A549 (cell line): Measurements from ENCODE around the gene KCNK7. TPM values are rescaled to one million over a fixed set of nuclear protein-coding genes. Genes with fewer than 3 reads are reported as not detected.

ENCODE experiments used
- ATAC-seq, 2 experiments: fragments of 200-7000 bp in 1 of 2; fragments of >200 bp in 1 of 2; cut with Nextera tagmentation in 1 of 2; cut with Tn5 transposase in 1 of 2; 3 replicates each; pipeline versions ENCODE4 v1.8.0 to v1.9.1; 2018 to 2020; ENCODE audit warnings: mild to moderate bottlenecking in 1 of 2, moderate library complexity in 1 of 2
- CTCF ChIA-PET: fragments of 300-600 bp; sonication (Branson Sonifier 250); formaldehyde crosslinking; extraction: SDS; loops from one replicate; lab custom pipeline; 2021; ENCODE audit warnings: antibody characterized with exemption, inconsistent platforms; lab: Yijun Ruan, JAX
- POLR2A ChIA-PET: fragments of 350-600 bp; formaldehyde crosslinking; extraction: SDS; loops from one replicate; lab custom pipeline; 2021; ENCODE audit warnings: antibody characterized with exemption, inconsistent platforms; lab: Yijun Ruan, JAX
- DNase-seq, 2 experiments: peaks; one replicate each; pipeline versions ENCODE4 v3.0.0 to v3.0.0-alpha.2; 2011 to 2016; ENCODE audit warnings: low read depth in 1 of 2, low spot score in 1 of 2
- FAIRE-seq: peaks from 2 replicates; lab custom pipeline; 2011; peaks lifted over from hg19 to GRCh38; lab: Jason Lieb, UNC
- H3K27ac ChIP-seq, 2 experiments: fragments of >200 bp; sonication (Bioruptor Twin); formaldehyde crosslinking; 3 replicates each; pipeline ENCODE4 v1.5.1; 2016 to 2017
- H3K4me1 ChIP-seq: fragments of >200 bp; sonication (Bioruptor Twin); formaldehyde crosslinking; 3 replicates; pipeline ENCODE4 v1.6.1; 2016
- H3K4me2 ChIP-seq: fragments of >200 bp; sonication (Bioruptor Twin); formaldehyde crosslinking; 3 replicates; pipeline ENCODE4 v1.6.1; 2016
- H3K4me3 ChIP-seq: fragments of >200 bp; sonication (Bioruptor Twin); formaldehyde crosslinking; 3 replicates; pipeline ENCODE4 v1.5.1; 2016
- H3K9me3 ChIP-seq: fragments of >200 bp; sonication (Bioruptor Twin); formaldehyde crosslinking; 3 replicates; pipeline ENCODE4 v1.6.1; 2016
- CHD2 ChIP-seq: fragments of 150-350 bp; IDR thresholded peaks from 2 replicates; pipeline ENCODE4 v1.6.1; 2014; ENCODE audit warnings: low read length; ENCODE audit not compliant: partially characterized antibody
- CHD4 ChIP-seq: fragments of 200-600 bp; sonication (generic); IDR thresholded peaks from 2 replicates; pipeline ENCODE4 v1.6.1; 2016; ENCODE audit warnings: antibody characterized with exemption, mild to moderate bottlenecking, borderline replicate concordance
- EHMT2 ChIP-seq: fragments of 200-600 bp; sonication (generic); IDR thresholded peaks from 2 replicates; pipeline ENCODE4 v1.6.1; 2016; ENCODE audit warnings: antibody characterized with exemption, low read depth, mild to moderate bottlenecking, moderate library complexity
- FOSL2 ChIP-seq, 2 experiments: fragments of 450-650 bp in 1 of 2; fragments of >200 bp in 1 of 2; sonication (Bioruptor Twin) in 1 of 2; formaldehyde crosslinking; IDR thresholded peaks; 2 replicates each; pipeline versions ENCODE4 v1.5.0 to v1.6.1; 2016 to 2020; ENCODE audit warnings: mild to moderate bottlenecking in 1 of 2, moderate library complexity in 1 of 2
- FOXS1 ChIP-seq: fragments of 250-450 bp; sonication (Bioruptor Pico); IDR thresholded peaks from 2 replicates; pipeline ENCODE4 v1.5.0; 2020; ENCODE audit warnings: mild to moderate bottlenecking, moderate library complexity
- GATA3 ChIP-seq: IDR thresholded peaks from 2 replicates; pipeline ENCODE4 v1.6.1; 2012; ENCODE audit warnings: borderline replicate concordance
- HDAC2 ChIP-seq: fragments of 200-600 bp; sonication (generic); IDR thresholded peaks from 2 replicates; pipeline ENCODE4 v1.6.1; 2016
- MAFK ChIP-seq: fragments of 450-650 bp; IDR thresholded peaks from 2 replicates; pipeline ENCODE4 v1.6.1; 2014; ENCODE audit not compliant: partially characterized antibody
- NR3C1 ChIP-seq: fragments of >200 bp; sonication (Bioruptor Twin); formaldehyde crosslinking; IDR thresholded peaks from 3 replicates; pipeline ENCODE4 v1.6.1; 2017
- PHF8 ChIP-seq: fragments of 200-600 bp; sonication (generic); IDR thresholded peaks from 2 replicates; pipeline ENCODE4 v1.6.1; 2016; ENCODE audit warnings: low read depth, mild to moderate bottlenecking, antibody characterized with exemption, moderate library complexity, borderline replicate concordance
- RCOR1 ChIP-seq: fragments of 150-350 bp; IDR thresholded peaks from 2 replicates; pipeline ENCODE4 v1.6.1; 2014; ENCODE audit warnings: antibody characterized with exemption, low read length, low read depth
- RNF2 ChIP-seq: fragments of 200-600 bp; sonication (generic); IDR thresholded peaks from 2 replicates; pipeline ENCODE4 v1.6.1; 2016; ENCODE audit warnings: low read depth, mild to moderate bottlenecking, antibody characterized with exemption, moderate library complexity, borderline replicate concordance
- TP53 ChIP-seq: fragments of 250-450 bp; sonication (Bioruptor Pico); IDR thresholded peaks from 2 replicates; pipeline ENCODE4 v1.5.0; 2021; ENCODE audit warnings: mild to moderate bottlenecking, moderate library complexity
- ZNF302 ChIP-seq: fragments of 250-450 bp; sonication (Bioruptor Pico); IDR thresholded peaks from 2 replicates; pipeline ENCODE4 v1.9.0; 2021; ENCODE audit warnings: inconsistent platforms, mild to moderate bottlenecking, moderate library complexity
- WGBS: methylation state at CpG from one replicate; pipeline ENCODE4 v1.1.6; 2017; ENCODE audit errors: missing lambda C conversion rate; 5-methylcytosine and 5-hydroxymethylcytosine counted together
- polyA plus RNA-seq, 4 experiments: library from polyadenylated mRNA; depleted of rRNA in 3 of 4; stranded (reverse); fragments of >200 nt; fragmentation: RNase III in 1 of 4; extraction: RNeasy Plus Mini Kit Qiagen cat#74134 plus additional on column Dnase treatment in 1 of 4; gene quantifications; 2 replicates in 3 of 4; 3 replicates in 1 of 4; pipeline ENCODE4 v1.2.3, GENCODE V29; 2011 to 2017
- TF ChIP-seq, protein P1 (sequence below): fragments of 200-600 bp; sonication (generic); IDR thresholded peaks from 2 replicates; pipeline ENCODE4 v1.6.1; 2016; ENCODE audit warnings: antibody characterized with exemption, mild to moderate bottlenecking, moderate library complexity
- TF ChIP-seq, protein P2 (sequence below): fragments of 250-450 bp; sonication (Bioruptor Pico); IDR thresholded peaks from 2 replicates; pipeline ENCODE4 v1.5.0; 2020; ENCODE audit warnings: low read depth, mild to moderate bottlenecking, moderate library complexity
- TF ChIP-seq, protein P3 (sequence below): fragments of 450-650 bp; IDR thresholded peaks from 2 replicates; pipeline ENCODE4 v1.6.1; 2014; ENCODE audit warnings: antibody characterized with exemption
- TF ChIP-seq, protein P4 (sequence below): fragments of >200 bp; sonication (Bioruptor Twin); formaldehyde crosslinking; IDR thresholded peaks from 2 replicates; pipeline ENCODE4 v1.6.1; 2016
- TF ChIP-seq, protein P5 (sequence below): IDR thresholded peaks from 2 replicates; pipeline ENCODE4 v1.6.1; 2012
- TF ChIP-seq, protein P6 (sequence below): fragments of >200 bp; sonication (Bioruptor Twin); formaldehyde crosslinking; IDR thresholded peaks from 3 replicates; pipeline ENCODE4 v1.6.1; 2016

Gene KCNK7
- polyA plus RNA-seq, 2 of the 4 experiments (the other 2 are of a cell fraction): 0.13 to 0.50 TPM

DNA sequence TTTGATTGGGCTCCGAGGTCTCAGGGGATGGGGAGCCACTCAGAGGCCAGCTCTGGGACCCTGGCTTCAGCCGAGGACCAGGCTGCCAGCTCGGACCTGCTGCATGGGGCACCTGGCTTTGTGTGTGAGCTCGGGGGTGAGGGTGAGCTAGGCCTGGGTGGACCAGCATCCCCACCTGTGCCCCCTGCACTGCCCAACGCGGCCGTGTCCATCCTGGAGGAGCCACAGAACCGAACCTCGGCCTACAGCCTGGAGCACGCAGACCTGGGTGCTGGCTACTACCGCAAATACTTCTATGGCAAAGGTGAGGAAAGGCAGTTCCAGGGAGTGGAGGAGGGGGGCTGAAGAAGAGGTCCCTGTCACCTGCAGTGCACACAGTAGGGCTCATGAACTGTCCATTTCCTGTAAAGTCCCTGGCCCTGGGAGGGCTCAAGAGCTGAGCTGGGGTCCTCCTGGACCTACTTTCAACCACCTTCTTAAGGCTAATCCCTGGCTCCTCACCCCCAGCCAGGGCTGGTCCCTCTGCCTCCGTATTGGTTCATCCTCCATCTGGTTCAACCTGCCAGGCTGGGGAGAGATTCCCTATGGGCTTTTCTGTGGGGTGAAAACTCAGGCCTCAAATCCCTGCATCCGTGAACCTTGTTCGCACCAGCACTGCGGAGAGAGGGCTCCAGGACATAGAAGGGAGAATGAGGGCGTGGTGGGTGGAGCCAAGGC, 45.9 kb upstream of the KCNK7 start (continued):
- TF ChIP-seq, protein P1, sequence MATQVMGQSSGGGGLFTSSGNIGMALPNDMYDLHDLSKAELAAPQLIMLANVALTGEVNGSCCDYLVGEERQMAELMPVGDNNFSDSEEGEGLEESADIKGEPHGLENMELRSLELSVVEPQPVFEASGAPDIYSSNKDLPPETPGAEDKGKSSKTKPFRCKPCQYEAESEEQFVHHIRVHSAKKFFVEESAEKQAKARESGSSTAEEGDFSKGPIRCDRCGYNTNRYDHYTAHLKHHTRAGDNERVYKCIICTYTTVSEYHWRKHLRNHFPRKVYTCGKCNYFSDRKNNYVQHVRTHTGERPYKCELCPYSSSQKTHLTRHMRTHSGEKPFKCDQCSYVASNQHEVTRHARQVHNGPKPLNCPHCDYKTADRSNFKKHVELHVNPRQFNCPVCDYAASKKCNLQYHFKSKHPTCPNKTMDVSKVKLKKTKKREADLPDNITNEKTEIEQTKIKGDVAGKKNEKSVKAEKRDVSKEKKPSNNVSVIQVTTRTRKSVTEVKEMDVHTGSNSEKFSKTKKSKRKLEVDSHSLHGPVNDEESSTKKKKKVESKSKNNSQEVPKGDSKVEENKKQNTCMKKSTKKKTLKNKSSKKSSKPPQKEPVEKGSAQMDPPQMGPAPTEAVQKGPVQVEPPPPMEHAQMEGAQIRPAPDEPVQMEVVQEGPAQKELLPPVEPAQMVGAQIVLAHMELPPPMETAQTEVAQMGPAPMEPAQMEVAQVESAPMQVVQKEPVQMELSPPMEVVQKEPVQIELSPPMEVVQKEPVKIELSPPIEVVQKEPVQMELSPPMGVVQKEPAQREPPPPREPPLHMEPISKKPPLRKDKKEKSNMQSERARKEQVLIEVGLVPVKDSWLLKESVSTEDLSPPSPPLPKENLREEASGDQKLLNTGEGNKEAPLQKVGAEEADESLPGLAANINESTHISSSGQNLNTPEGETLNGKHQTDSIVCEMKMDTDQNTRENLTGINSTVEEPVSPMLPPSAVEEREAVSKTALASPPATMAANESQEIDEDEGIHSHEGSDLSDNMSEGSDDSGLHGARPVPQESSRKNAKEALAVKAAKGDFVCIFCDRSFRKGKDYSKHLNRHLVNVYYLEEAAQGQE: no peak
- TF ChIP-seq TP53: no peak
- TF ChIP-seq GATA3: no peak
- TF ChIP-seq HDAC2: no peak
- no peak for TF ChIP-seq RNF2
- TF ChIP-seq, protein P2, sequence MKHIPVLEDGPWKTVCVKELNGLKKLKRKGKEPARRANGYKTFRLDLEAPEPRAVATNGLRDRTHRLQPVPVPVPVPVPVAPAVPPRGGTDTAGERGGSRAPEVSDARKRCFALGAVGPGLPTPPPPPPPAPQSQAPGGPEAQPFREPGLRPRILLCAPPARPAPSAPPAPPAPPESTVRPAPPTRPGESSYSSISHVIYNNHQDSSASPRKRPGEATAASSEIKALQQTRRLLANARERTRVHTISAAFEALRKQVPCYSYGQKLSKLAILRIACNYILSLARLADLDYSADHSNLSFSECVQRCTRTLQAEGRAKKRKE (CRISPR knock-in tag): no peak
- TF ChIP-seq, protein P3, sequence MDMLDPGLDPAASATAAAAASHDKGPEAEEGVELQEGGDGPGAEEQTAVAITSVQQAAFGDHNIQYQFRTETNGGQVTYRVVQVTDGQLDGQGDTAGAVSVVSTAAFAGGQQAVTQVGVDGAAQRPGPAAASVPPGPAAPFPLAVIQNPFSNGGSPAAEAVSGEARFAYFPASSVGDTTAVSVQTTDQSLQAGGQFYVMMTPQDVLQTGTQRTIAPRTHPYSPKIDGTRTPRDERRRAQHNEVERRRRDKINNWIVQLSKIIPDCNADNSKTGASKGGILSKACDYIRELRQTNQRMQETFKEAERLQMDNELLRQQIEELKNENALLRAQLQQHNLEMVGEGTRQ: no peak

DNA sequence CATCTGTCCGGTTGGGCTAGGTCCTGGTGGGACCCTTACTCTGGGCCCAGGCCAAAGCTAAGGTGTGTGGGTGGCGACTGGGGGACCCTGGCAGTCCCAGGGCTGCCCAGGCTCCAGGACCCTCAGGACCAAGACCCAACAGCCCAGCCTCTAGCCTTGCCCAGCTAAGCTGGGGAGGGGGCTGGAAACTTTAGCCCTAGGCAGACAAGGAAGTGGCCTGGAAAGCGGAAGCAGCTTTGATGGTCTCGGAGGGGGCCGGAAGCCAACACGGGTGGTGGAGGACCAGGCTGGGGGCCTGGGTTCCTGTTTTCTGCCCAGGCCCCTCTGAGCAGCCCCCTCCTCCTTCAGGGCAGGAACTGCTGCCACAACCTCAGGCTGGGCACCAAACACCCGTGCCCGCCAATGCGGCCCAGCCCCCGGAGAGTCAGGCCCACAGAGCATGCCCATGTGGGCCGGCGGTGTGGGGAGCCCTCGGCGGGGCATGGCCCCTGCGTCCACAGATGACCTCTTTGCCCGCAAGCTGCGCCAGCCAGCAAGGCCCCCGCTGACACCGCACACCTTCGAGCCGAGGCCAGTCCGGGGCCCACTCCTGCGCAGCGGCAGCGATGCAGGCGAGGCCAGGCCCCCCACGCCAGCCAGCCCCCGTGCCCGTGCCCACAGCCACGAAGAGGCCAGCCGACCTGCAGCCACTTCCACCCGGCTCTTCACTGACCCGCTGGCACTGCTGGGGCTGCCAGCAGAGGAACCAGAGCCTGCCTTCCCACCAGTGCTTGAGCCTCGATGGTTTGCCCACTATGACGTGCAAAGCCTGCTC, 45.1 kb upstream of the KCNK7 start:
- no peak for DNase-seq
- CTCF ChIA-PET: interaction anchor here (1.2 to 8.2 kb wide), 2 partner anchors 16 to 28 kb away, joined by 3 to 54 read pairs; no protein-coding TSS in a partner anchor
- Histone ChIP-seq H3K9me3 (no peaks in the 10 kb centered on the region), H3K4me2 (no peak overlapping the region), H3K4me1 (peaks cover 32% of the 10 kb centered on the region), H3K4me3 (no peak overlapping the region), H3K27ac (no peak overlapping the region)
- WGBS: 90% methylated on average over 18 of the region's 35 CpGs
- no peak for FAIRE-seq
- no peak for ATAC-seq
- POLR2A ChIA-PET: no interaction called here
- TF ChIP-seq FOSL2 (IDR thresholded peaks at IDR 0.05): no peak
- TF ChIP-seq FOSL2 (CRISPR knock-in tag; IDR thresholded peaks at IDR 0.05): no peak
- TF ChIP-seq, protein P4, sequence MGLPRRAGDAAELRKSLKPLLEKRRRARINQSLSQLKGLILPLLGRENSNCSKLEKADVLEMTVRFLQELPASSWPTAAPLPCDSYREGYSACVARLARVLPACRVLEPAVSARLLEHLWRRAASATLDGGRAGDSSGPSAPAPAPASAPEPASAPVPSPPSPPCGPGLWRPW: no peak
- TF ChIP-seq, protein P5, sequence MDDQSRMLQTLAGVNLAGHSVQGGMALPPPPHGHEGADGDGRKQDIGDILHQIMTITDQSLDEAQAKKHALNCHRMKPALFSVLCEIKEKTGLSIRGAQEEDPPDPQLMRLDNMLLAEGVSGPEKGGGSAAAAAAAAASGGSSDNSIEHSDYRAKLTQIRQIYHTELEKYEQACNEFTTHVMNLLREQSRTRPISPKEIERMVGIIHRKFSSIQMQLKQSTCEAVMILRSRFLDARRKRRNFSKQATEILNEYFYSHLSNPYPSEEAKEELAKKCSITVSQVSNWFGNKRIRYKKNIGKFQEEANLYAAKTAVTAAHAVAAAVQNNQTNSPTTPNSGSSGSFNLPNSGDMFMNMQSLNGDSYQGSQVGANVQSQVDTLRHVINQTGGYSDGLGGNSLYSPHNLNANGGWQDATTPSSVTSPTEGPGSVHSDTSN: no peak
- TF ChIP-seq MAFK: no peak
- TF ChIP-seq EHMT2: no peak
- TF ChIP-seq ZNF302 (CRISPR knock-in tag): no peak
- TF ChIP-seq PHF8: no peak
- TF ChIP-seq, protein P6, sequence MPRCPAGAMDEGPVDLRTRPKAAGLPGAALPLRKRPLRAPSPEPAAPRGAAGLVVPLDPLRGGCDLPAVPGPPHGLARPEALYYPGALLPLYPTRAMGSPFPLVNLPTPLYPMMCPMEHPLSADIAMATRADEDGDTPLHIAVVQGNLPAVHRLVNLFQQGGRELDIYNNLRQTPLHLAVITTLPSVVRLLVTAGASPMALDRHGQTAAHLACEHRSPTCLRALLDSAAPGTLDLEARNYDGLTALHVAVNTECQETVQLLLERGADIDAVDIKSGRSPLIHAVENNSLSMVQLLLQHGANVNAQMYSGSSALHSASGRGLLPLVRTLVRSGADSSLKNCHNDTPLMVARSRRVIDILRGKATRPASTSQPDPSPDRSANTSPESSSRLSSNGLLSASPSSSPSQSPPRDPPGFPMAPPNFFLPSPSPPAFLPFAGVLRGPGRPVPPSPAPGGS: no peak
- TF ChIP-seq CHD4: no peak
- TF ChIP-seq CHD2: no peak
- no peak for TF ChIP-seq FOXS1
- TF ChIP-seq NR3C1: no peak
- TF ChIP-seq RCOR1: no peak
